HL-60 (cell line): ENCODE measurements around the gene THYN1.

Source experiments
- GABPA ChIP-seq: IDR thresholded peaks from 2 replicates; pipeline ENCODE4 v1.6.1; 2012; ENCODE audit warnings: low read depth
- TF ChIP-seq, protein P1 (sequence below): IDR thresholded peaks from one replicate; pipeline ENCODE4 v1.5.1; 2011; ENCODE audit warnings: low read length, control low read depth, inconsistent platforms; ENCODE audit not compliant: insufficient read depth
- TF ChIP-seq, protein P2 (sequence below): IDR thresholded peaks from 2 replicates; pipeline ENCODE4 v1.6.1; 2012; ENCODE audit warnings: low read depth; ENCODE audit not compliant: insufficient replicate concordance

DNA sequence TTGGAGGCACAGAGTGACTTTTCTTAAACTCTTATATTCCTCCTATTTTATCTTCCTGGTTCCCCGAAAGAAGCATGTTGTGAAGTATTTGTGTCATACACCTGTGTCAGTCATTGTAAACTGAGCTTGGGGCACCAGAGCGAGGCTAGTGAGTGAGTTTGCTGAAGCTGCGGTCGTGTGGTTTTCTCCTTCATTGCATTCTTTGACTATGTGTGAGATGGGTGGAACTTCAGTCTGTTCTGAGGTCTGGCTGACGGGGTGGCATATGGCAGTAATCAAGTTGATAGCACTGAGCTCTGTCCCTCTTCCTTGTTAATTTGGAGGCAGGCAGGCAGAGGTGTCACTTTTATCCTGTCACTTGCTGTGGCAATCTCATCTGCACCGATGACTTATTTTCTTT lies 24.5 kb downstream of the THYN1 start:
- TF ChIP-seq, protein P1, sequence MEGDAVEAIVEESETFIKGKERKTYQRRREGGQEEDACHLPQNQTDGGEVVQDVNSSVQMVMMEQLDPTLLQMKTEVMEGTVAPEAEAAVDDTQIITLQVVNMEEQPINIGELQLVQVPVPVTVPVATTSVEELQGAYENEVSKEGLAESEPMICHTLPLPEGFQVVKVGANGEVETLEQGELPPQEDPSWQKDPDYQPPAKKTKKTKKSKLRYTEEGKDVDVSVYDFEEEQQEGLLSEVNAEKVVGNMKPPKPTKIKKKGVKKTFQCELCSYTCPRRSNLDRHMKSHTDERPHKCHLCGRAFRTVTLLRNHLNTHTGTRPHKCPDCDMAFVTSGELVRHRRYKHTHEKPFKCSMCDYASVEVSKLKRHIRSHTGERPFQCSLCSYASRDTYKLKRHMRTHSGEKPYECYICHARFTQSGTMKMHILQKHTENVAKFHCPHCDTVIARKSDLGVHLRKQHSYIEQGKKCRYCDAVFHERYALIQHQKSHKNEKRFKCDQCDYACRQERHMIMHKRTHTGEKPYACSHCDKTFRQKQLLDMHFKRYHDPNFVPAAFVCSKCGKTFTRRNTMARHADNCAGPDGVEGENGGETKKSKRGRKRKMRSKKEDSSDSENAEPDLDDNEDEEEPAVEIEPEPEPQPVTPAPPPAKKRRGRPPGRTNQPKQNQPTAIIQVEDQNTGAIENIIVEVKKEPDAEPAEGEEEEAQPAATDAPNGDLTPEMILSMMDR = no peak
- TF ChIP-seq, protein P2, sequence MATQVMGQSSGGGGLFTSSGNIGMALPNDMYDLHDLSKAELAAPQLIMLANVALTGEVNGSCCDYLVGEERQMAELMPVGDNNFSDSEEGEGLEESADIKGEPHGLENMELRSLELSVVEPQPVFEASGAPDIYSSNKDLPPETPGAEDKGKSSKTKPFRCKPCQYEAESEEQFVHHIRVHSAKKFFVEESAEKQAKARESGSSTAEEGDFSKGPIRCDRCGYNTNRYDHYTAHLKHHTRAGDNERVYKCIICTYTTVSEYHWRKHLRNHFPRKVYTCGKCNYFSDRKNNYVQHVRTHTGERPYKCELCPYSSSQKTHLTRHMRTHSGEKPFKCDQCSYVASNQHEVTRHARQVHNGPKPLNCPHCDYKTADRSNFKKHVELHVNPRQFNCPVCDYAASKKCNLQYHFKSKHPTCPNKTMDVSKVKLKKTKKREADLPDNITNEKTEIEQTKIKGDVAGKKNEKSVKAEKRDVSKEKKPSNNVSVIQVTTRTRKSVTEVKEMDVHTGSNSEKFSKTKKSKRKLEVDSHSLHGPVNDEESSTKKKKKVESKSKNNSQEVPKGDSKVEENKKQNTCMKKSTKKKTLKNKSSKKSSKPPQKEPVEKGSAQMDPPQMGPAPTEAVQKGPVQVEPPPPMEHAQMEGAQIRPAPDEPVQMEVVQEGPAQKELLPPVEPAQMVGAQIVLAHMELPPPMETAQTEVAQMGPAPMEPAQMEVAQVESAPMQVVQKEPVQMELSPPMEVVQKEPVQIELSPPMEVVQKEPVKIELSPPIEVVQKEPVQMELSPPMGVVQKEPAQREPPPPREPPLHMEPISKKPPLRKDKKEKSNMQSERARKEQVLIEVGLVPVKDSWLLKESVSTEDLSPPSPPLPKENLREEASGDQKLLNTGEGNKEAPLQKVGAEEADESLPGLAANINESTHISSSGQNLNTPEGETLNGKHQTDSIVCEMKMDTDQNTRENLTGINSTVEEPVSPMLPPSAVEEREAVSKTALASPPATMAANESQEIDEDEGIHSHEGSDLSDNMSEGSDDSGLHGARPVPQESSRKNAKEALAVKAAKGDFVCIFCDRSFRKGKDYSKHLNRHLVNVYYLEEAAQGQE = no peak
- no peak for TF ChIP-seq GABPA
